Mesendoderm (in vitro differentiated cells): ENCODE results near the gene SKAP1.
A peak's percentile ranks its signal among the peaks of the same experiment; 100 is the strongest.

Experiments used
- DNase-seq: peaks from one replicate; pipeline ENCODE4 v3.0.0; 2013
- H2AK5ac ChIP-seq: 2 replicates; pipeline ENCODE4 v1.6.1; 2013; ENCODE audit warnings: low read length, inconsistent platforms
- H2BK120ac ChIP-seq: 2 replicates; pipeline ENCODE4 v1.6.1; 2013; ENCODE audit warnings: low read depth, mild to moderate bottlenecking, low read length, moderate library complexity, mixed read lengths
- H2BK15ac ChIP-seq: replicated peaks from 2 replicates; pipeline ENCODE4 v1.6.1; 2013; ENCODE audit warnings: low read depth, mild to moderate bottlenecking, moderate library complexity
- H2BK5ac ChIP-seq: 2 replicates; pipeline ENCODE4 v1.6.1; 2013; ENCODE audit warnings: low read length, inconsistent platforms
- H3K18ac ChIP-seq: 2 replicates; pipeline ENCODE4 v1.6.1; 2013; ENCODE audit warnings: mild to moderate bottlenecking, low read length, mixed read lengths
- H3K23ac ChIP-seq: one replicate; pipeline ENCODE4 v1.6.1; 2013; ENCODE audit warnings: low read length
- H3K27ac ChIP-seq: 2 replicates; pipeline ENCODE4 v1.5.1; 2013; ENCODE audit warnings: low read depth, mild to moderate bottlenecking, inconsistent platforms, low read length, moderate library complexity
- H3K27me3 ChIP-seq: 2 replicates; pipeline ENCODE4 v1.6.1; 2013; ENCODE audit warnings: low read length, control low read depth, mild to moderate bottlenecking, inconsistent platforms; ENCODE audit not compliant: insufficient read depth, poor library complexity
- H3K36me3 ChIP-seq: 2 replicates; pipeline ENCODE4 v1.6.1; 2013; ENCODE audit warnings: low read length, inconsistent platforms; ENCODE audit not compliant: control insufficient read depth, insufficient read depth
- H3K4ac ChIP-seq: one replicate; pipeline ENCODE4 v1.6.1; 2013; ENCODE audit warnings: low read depth, mild to moderate bottlenecking, low read length, moderate library complexity
- H3K4me1 ChIP-seq: 2 replicates; pipeline ENCODE4 v1.6.1; 2013; ENCODE audit warnings: low read depth, low read length, inconsistent platforms; ENCODE audit not compliant: control insufficient read depth
- H3K4me2 ChIP-seq: 2 replicates; pipeline ENCODE4 v1.6.1; 2013; ENCODE audit warnings: low read length
- H3K4me3 ChIP-seq: 2 replicates; pipeline ENCODE4 v1.5.1; 2013; ENCODE audit warnings: mild to moderate bottlenecking, low read length
- H3K56ac ChIP-seq: one replicate; pipeline ENCODE4 v1.6.1; 2013; ENCODE audit warnings: low read length
- H3K79me1 ChIP-seq: 2 replicates; pipeline ENCODE4 v1.6.1; 2013; ENCODE audit warnings: low read length, inconsistent platforms
- H3K79me2 ChIP-seq: 2 replicates; pipeline ENCODE4 v1.6.1; 2013; ENCODE audit warnings: mild to moderate bottlenecking, low read length; ENCODE audit not compliant: control insufficient read depth, insufficient read depth
- H3K9ac ChIP-seq: 2 replicates; pipeline ENCODE4 v1.6.1; 2013; ENCODE audit warnings: low read length, inconsistent platforms
- H4K5ac ChIP-seq: one replicate; pipeline ENCODE4 v1.6.1; 2013; ENCODE audit warnings: low read length
- H4K8ac ChIP-seq: one replicate; pipeline ENCODE4 v1.6.1; 2013; ENCODE audit warnings: low read depth, mild to moderate bottlenecking, control low read depth, low read length, moderate library complexity
- WGBS: extraction: QIAGEN DNeasy Blood & Tissue Kit; methylation state at CpG from one replicate; pipeline ENCODE4 v1.1.7; 2013; ENCODE audit warnings: low lambda C conversion rate, missing lambda C conversion rate; ENCODE audit not compliant: insufficient coverage; ENCODE audit errors: extremely low coverage; 5-methylcytosine and 5-hydroxymethylcytosine counted together

Gene SKAP1

DNA sequence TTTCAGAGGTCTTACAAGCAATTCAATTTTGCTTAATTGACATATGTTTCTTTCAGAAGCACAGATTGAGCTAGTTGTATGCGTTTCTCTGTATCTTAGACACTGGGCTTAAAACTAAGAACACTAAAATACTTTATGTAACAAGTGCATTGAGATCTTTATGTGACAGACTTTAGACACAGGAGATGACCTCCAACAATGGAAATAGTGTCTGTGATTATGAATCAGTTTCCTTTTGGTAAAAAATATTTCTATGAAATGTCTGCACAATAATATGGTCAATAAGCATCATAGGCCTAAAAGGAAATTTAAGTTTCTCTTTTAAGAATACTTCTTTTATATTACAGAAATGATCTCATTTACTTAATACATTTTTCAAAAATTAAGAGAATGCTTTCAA, 153.2 kb downstream of the SKAP1 start:
- no peak overlapping the region for H3K56ac ChIP-seq
- no peak overlapping the region for H2BK120ac ChIP-seq
- no peak overlapping the region for H3K18ac ChIP-seq
- no peak overlapping the region for H2BK5ac ChIP-seq
- no peak overlapping the region for H3K9ac ChIP-seq
- no peaks in the 10 kb centered on the region for H3K36me3 ChIP-seq
- DNase-seq = no peak
- H3K4me3 ChIP-seq = no peak overlapping the region
- H4K5ac ChIP-seq = no peak overlapping the region
- WGBS = no CpG with 5 or more reads among the region's 1 CpG
- no peak overlapping the region for H3K4me2 ChIP-seq
- H3K4me1 ChIP-seq = no peaks in the 10 kb centered on the region
- H4K8ac ChIP-seq = no peak overlapping the region
- no peak overlapping the region for H3K23ac ChIP-seq
- H3K27me3 ChIP-seq = no peaks in the 10 kb centered on the region
- no peak overlapping the region for H3K4ac ChIP-seq
- H2AK5ac ChIP-seq = no peak overlapping the region
- no peaks in the 10 kb centered on the region for H3K79me1 ChIP-seq
- no peak overlapping the region for H3K27ac ChIP-seq
- no peaks in the 10 kb centered on the region for H3K79me2 ChIP-seq
- H2BK15ac ChIP-seq = no peak overlapping the region

DNA sequence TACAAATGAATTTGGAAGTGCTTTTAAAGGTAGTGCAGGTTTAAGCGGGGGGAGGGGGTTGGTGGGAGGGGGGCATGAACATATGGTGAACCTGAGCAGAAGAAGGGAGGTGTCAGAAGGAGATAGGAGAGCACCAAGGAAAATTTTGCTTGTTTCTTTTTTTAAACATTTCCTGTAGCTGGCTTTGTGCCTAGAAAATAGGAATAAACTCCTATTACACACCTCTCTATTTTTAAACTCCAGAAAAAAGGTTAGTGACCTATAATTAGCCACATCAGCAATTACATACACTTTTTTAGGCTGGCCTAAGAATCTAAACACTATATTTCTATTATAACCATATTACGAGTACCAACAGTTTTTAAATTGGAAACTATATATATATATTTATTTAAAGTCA, 159.1 kb downstream of the SKAP1 start:
- no peaks in the 10 kb centered on the region for H3K4me1 ChIP-seq
- H2BK15ac ChIP-seq = no peak overlapping the region
- H3K79me1 ChIP-seq = no peaks in the 10 kb centered on the region
- no peak overlapping the region for H3K9ac ChIP-seq
- no peak overlapping the region for H2BK5ac ChIP-seq
- DNase-seq = no peak
- H4K8ac ChIP-seq = no peak overlapping the region
- no peaks in the 10 kb centered on the region for H3K36me3 ChIP-seq
- H2BK120ac ChIP-seq = no peak overlapping the region
- no peak overlapping the region for H3K4me3 ChIP-seq
- H3K27me3 ChIP-seq = no peaks in the 10 kb centered on the region
- H3K4ac ChIP-seq = no peak overlapping the region
- H4K5ac ChIP-seq = no peak overlapping the region
- H2AK5ac ChIP-seq = no peak overlapping the region
- WGBS = 100% methylated on average over 1 of the region's 2 CpGs
- H3K79me2 ChIP-seq = no peaks in the 10 kb centered on the region
- no peak overlapping the region for H3K4me2 ChIP-seq
- H3K27ac ChIP-seq = no peak overlapping the region
- H3K56ac ChIP-seq = no peak overlapping the region
- no peak overlapping the region for H3K23ac ChIP-seq
- no peak overlapping the region for H3K18ac ChIP-seq

DNA sequence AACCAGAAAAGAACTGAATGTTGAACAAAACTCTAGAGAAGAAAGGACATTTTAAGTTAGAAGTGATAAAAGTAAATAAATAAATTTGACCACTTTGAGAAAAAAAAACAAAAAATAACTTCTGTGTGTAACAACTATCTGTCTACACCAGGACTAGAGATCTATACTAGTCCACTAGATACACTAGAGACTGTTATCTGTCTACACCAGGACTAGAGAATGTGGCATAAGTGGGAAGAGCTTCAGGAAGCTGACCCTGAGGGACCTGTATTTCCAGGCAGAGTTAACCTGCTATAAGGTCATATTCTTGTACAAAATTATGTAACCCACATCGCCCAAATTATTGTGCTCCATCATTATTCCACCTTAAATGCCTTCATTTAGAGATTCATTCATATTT, 160.8 kb downstream of the SKAP1 start:
- Histone ChIP-seq H2AK5ac (no peak overlapping the region), H3K79me1 (no peaks in the 10 kb centered on the region), H3K4me1 (no peaks in the 10 kb centered on the region), H3K18ac (no peak overlapping the region), H3K4ac (no peak overlapping the region), H3K79me2 (no peaks in the 10 kb centered on the region), H3K27me3 (no peaks in the 10 kb centered on the region), H2BK120ac (no peak overlapping the region), H3K23ac (no peak overlapping the region), H2BK5ac (no peak overlapping the region), H3K4me3 (no peak overlapping the region), H4K5ac (no peak overlapping the region), H3K56ac (no peak overlapping the region), H3K4me2 (no peak overlapping the region), H3K9ac (no peak overlapping the region), H3K36me3 (no peaks in the 10 kb centered on the region), H3K27ac (no peak overlapping the region), H2BK15ac (no peak overlapping the region), H4K8ac (no peak overlapping the region)
- WGBS = no CpG with 5 or more reads among the region's 1 CpG
- DNase-seq = no peak

DNA sequence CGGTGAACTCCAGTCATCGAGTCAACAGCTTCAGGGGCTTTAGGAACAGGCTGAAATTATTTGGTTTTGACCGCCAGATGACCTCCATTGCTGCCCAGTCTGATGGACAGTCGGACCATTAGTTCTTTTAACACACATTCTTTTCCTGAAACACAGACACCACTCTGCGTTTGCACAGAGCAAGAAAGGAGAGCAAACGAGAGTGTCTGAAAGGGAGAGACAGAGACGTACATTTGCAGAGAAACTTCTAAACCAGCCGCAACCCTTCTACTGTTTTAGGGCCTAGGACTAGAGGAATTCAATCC, 166.3 kb downstream of the SKAP1 start:
- Histone ChIP-seq H4K5ac (no peak overlapping the region), H2BK15ac (no peak overlapping the region), H3K27ac (no peak overlapping the region), H3K4ac (no peak overlapping the region), H3K4me2 (no peak overlapping the region), H3K36me3 (no peaks in the 10 kb centered on the region), H3K79me2 (no peaks in the 10 kb centered on the region), H3K9ac (no peak overlapping the region), H3K4me3 (no peak overlapping the region), H3K18ac (no peak overlapping the region), H2AK5ac (no peak overlapping the region), H3K56ac (no peak overlapping the region), H3K23ac (no peak overlapping the region), H2BK5ac (no peak overlapping the region), H3K27me3 (no peaks in the 10 kb centered on the region), H3K4me1 (no peaks in the 10 kb centered on the region), H2BK120ac (no peak overlapping the region), H4K8ac (no peak overlapping the region), H3K79me1 (no peaks in the 10 kb centered on the region)
- DNase-seq = no peak
- no CpG with 5 or more reads among the region's 8 CpGs for WGBS

DNA sequence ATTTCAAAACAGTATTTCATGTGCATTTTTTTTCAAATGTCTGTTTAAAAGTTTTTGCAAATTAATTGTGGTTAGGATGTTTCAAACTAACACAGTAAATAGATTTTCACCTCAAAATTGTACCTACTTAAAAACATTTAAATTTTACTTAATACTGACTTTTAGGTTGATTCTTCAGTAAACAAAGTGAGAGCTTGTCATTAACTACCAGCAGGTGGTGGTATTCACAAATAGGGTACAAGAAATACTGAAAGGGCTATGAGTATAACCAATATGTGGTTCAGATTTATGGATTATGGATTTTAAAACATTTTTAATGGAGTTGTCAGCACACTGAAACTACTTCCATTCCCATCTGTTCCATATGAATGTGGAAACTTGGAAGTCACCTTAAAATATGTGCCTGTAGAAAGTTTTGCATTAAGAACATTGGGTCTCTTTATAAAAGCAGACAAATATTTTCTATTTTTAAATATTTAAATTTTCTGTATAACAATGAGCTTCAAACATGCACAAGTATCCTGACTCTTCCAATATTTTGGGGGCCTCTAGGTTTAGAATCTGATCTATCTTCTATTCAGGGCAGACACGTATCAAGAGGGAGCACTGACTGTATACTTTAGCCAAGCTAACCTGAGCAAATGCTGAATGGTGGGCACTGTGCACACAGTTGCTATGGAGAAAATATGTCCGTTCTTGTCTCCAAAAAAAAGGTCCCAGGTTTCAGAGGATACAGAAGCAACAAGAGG, 166.9 kb downstream of the SKAP1 start:
- Histone ChIP-seq H3K23ac (no peak overlapping the region), H2BK15ac (no peak overlapping the region), H3K18ac (no peak overlapping the region), H3K56ac (no peak overlapping the region), H3K4me3 (no peak overlapping the region), H2BK120ac (no peak overlapping the region), H3K4me1 (no peaks in the 10 kb centered on the region), H4K5ac (no peak overlapping the region), H3K4me2 (no peak overlapping the region), H3K27me3 (no peaks in the 10 kb centered on the region), H2BK5ac (no peak overlapping the region), H3K27ac (no peak overlapping the region), H3K9ac (no peak overlapping the region), H3K79me2 (no peaks in the 10 kb centered on the region), H4K8ac (no peak overlapping the region), H3K4ac (no peak overlapping the region), H3K79me1 (no peaks in the 10 kb centered on the region), H2AK5ac (no peak overlapping the region), H3K36me3 (no peaks in the 10 kb centered on the region)
- no peak for DNase-seq
- WGBS = no CpG with 5 or more reads among the region's 2 CpGs

DNA sequence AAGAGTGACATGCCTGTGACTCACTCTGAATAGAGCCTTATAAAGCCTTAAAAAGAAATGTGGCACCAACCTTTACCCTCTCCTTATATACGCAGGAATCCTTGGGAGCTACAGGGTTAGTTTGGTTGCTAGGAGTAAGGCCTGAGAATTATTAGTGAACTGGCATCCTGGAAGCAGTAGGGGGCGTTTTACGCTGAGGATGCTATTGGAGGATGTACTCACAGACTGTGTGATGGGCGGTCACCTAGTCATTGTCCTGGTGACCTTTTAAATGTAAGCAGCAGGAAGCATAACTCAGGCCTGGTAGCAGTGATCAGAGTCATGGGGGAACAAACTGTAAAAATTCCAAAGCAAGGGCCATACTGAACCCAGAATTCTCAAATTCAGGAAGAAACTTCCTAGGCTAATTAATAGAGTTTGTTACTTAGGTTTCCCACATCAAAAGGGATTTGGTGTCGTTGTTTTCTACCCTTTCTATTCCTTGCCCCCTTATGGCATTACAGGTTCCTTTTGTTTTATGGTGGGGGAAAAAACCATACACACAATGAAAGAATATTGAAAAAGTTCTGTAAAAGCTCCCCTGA, 168.6 kb downstream of the SKAP1 start:
- Histone ChIP-seq H3K4ac (no peak overlapping the region), H3K56ac (no peak overlapping the region), H3K9ac (no peak overlapping the region), H3K4me2 (no peak overlapping the region), H3K36me3 (no peaks in the 10 kb centered on the region), H3K4me3 (no peak overlapping the region), H2AK5ac (no peak overlapping the region), H3K4me1 (no peaks in the 10 kb centered on the region), H2BK120ac (no peak overlapping the region), H3K27ac (no peak overlapping the region), H4K5ac (no peak overlapping the region), H2BK5ac (no peak overlapping the region), H3K18ac (no peak overlapping the region), H3K23ac (no peak overlapping the region), H3K79me1 (no peaks in the 10 kb centered on the region), H2BK15ac (no peak overlapping the region), H3K27me3 (no peaks in the 10 kb centered on the region), H4K8ac (no peak overlapping the region), H3K79me2 (no peaks in the 10 kb centered on the region)
- no CpG with 5 or more reads among the region's 5 CpGs for WGBS
- peak; percentile 93 for DNase-seq
